K562 (cell line): Measurements from ENCODE around the gene KIF26A. TPM values are rescaled to one million over a fixed set of nuclear protein-coding genes. Genes with fewer than 3 reads are reported as not detected.

Experiments
- ATAC-seq: fragments of 200-7000 bp; cut with Tn5 transposase; 3 replicates; pipeline ENCODE4 v1.9.1; 2020; ENCODE audit warnings: moderate library complexity
- BruUV-seq: library from RNA; stranded (reverse); fragments of 400-500 nt; replicated peaks from 2 replicates; lab custom pipeline; 2021; lab: Mats Ljungman, UMichigan
- CTCF ChIA-PET: fragments of 300-600 bp; formaldehyde crosslinking; extraction: SDS; loops from one replicate; lab custom pipeline; 2021; ENCODE audit warnings: low intra/inter-chr PET ratio; lab: Yijun Ruan, JAX
- POLR2A ChIA-PET: fragments of 300-600, 350-650 bp; sonication (Branson Sonifier 250); formaldehyde crosslinking; extraction: SDS; loops from one replicate; lab custom pipeline; 2021; ENCODE audit warnings: antibody characterized with exemption, inconsistent platforms; lab: Yijun Ruan, JAX
- DNase-seq, 4 experiments: peaks; one replicate each; pipeline versions ENCODE4 v3.0.0 to v3.0.0-alpha.2; 2011 to 2018; ENCODE audit warnings: low spot score in 3 of 4, mixed read lengths in 3 of 4; ENCODE audit errors: extremely low read depth in 1 of 4
- FAIRE-seq: peaks from 2 replicates; lab custom pipeline; 2011; peaks lifted over from hg19 to GRCh38; lab: Jason Lieb, UNC
- H2AFZ ChIP-seq: 2 replicates; pipeline ENCODE4 v1.6.0; 2011; ENCODE audit warnings: low read depth, low read length, control low read depth, inconsistent platforms
- H3K27ac ChIP-seq: fragments of 200-600 bp; 3 replicates; pipeline ENCODE4 v1.8.0; 2011; ENCODE audit warnings: low read depth, mild to moderate bottlenecking, control low read depth, inconsistent platforms, low read length, moderate library complexity, mixed read lengths; ENCODE audit errors: extremely low read depth
- H3K27me3 ChIP-seq, 2 experiments: fragments of 300-600 bp in 1 of 2; 2 replicates in 1 of 2; 3 replicates in 1 of 2; pipeline versions ENCODE4 v1.6.0 to v1.8.0; 2011; ENCODE audit warnings: inconsistent platforms in 2 of 2, low read length in 2 of 2, mild to moderate bottlenecking in 1 of 2, mixed read lengths in 1 of 2, moderate library complexity in 1 of 2; ENCODE audit not compliant: control insufficient read depth in 2 of 2, insufficient read depth in 2 of 2
- H3K36me3 ChIP-seq: fragments of 300-600 bp; 3 replicates; pipeline ENCODE4 v1.8.0; 2011; ENCODE audit warnings: mild to moderate bottlenecking, low read length, inconsistent platforms; ENCODE audit not compliant: control insufficient read depth, insufficient read depth
- H3K4me1 ChIP-seq, 2 experiments: fragments of 200-600 bp in 1 of 2; replicated peaks in 1 of 2; 2 replicates in 1 of 2; 3 replicates in 1 of 2; pipeline versions ENCODE4 v1.5.1 to v1.8.0; 2011; ENCODE audit warnings: inconsistent platforms in 2 of 2, low read length in 2 of 2, mild to moderate bottlenecking in 1 of 2, mixed read lengths in 1 of 2, moderate library complexity in 1 of 2; ENCODE audit not compliant: control insufficient read depth in 2 of 2, insufficient read depth in 2 of 2
- H3K4me2 ChIP-seq: 2 replicates; pipeline ENCODE4 v1.6.1; 2011; ENCODE audit warnings: low read length, control low read depth, inconsistent platforms, mixed read lengths; ENCODE audit not compliant: insufficient read depth
- H3K4me3 ChIP-seq: fragments of 200-600 bp; sonication (generic), shearing (Covaris generic); 2 replicates; pipeline ENCODE4 v1.5.1; 2016; ENCODE audit warnings: control low read depth, inconsistent platforms
- H3K79me2 ChIP-seq: fragments of 200-600 bp; 3 replicates; pipeline ENCODE4 v1.8.0; 2011; ENCODE audit warnings: low read length, inconsistent platforms; ENCODE audit not compliant: control insufficient read depth, insufficient read depth
- H3K9ac ChIP-seq, 2 experiments: 2 replicates each; pipeline versions ENCODE4 v1.6.0 to v1.6.1; 2011; ENCODE audit warnings: low read depth in 2 of 2, low read length in 2 of 2, control low read depth in 1 of 2, inconsistent platforms in 1 of 2, mild to moderate bottlenecking in 1 of 2, mixed read lengths in 1 of 2; ENCODE audit not compliant: insufficient read depth in 1 of 2
- H3K9me1 ChIP-seq: one replicate; pipeline ENCODE4 v1.6.0; 2011; ENCODE audit warnings: inconsistent platforms, mild to moderate bottlenecking, low read length, moderate library complexity; ENCODE audit not compliant: control insufficient read depth, insufficient read depth
- H3K9me3 ChIP-seq: replicated peaks from 2 replicates; pipeline ENCODE4 v1.5.1; 2011; ENCODE audit warnings: low read depth, low read length, inconsistent platforms; ENCODE audit not compliant: control insufficient read depth, insufficient read depth
- H4K20me1 ChIP-seq: replicated peaks from 2 replicates; pipeline ENCODE4 v1.6.1; 2011; ENCODE audit warnings: low read length, inconsistent platforms, mixed read lengths; ENCODE audit not compliant: control insufficient read depth, insufficient read depth
- MAFG ChIP-seq: fragments of 450-650 bp; conservative IDR thresholded peaks from 2 replicates; pipeline ENCODE4 v1.6.1; 2016; ENCODE audit warnings: missing genetic modification characterization, missing compliant biosample characterization
- MXI1 ChIP-seq: IDR thresholded peaks from 2 replicates; pipeline ENCODE4 v1.6.1; 2011; ENCODE audit warnings: low read depth, mild to moderate bottlenecking, improper control_type of control experiment, low read length
- MYC ChIP-seq, 2 experiments: fragments of 250-450 bp in 1 of 2; sonication (Bioruptor Pico) in 1 of 2; IDR thresholded peaks; 2 replicates each; pipeline versions ENCODE4 v1.5.1 to v1.6.1; 2012 to 2021; ENCODE audit warnings: low read depth in 2 of 2, borderline replicate concordance in 1 of 2, improper control_type of control experiment in 1 of 2, low read length in 1 of 2, mild to moderate bottlenecking in 1 of 2, moderate library complexity in 1 of 2
- POLR2AphosphoS2 ChIP-seq: IDR thresholded peaks from 2 replicates; pipeline ENCODE4 v1.6.1; 2012; ENCODE audit warnings: low read length, improper control_type of control experiment
- PTRF ChIP-seq: fragments of 450-650 bp; IDR thresholded peaks from 2 replicates; pipeline ENCODE4 v1.6.1; 2016; ENCODE audit warnings: mild to moderate bottlenecking, missing genetic modification characterization, missing compliant biosample characterization
- PTTG1 ChIP-seq: fragments of 450-650 bp; IDR thresholded peaks from 2 replicates; pipeline ENCODE4 v1.6.1; 2016; ENCODE audit warnings: low read depth, mild to moderate bottlenecking, missing genetic modification characterization, missing compliant biosample characterization
- RAD51 ChIP-seq: fragments of 450-650 bp; IDR thresholded peaks from 2 replicates; pipeline ENCODE4 v1.7.1; 2016; ENCODE audit warnings: low read depth, mild to moderate bottlenecking, borderline replicate concordance
- SRSF9 ChIP-seq: fragments of 200-400 bp; formaldehyde crosslinking; IDR thresholded peaks from 2 replicates; pipeline ENCODE4 v1.6.1; 2017; ENCODE audit warnings: low read depth, low read length, borderline replicate concordance
- ZBTB8A ChIP-seq: fragments of 450-650 bp; IDR thresholded peaks from 2 replicates; pipeline ENCODE4 v1.6.1; 2018; ENCODE audit warnings: mild to moderate bottlenecking, moderate library complexity; ENCODE audit not compliant: partially characterized antibody
- ZKSCAN3 ChIP-seq: fragments of 250-450 bp; sonication (Bioruptor Pico); IDR thresholded peaks from 2 replicates; pipeline ENCODE4 v1.4.0; 2020
- WGBS: fragments of 100-300 bp; shearing (Covaris generic); methylation state at CpG from one replicate; pipeline ENCODE4 v1.1.6; 2016; ENCODE audit warnings: low coverage, mixed read lengths; ENCODE audit not compliant: insufficient coverage; ENCODE audit errors: missing lambda C conversion rate; 5-methylcytosine and 5-hydroxymethylcytosine counted together
- in situ Hi-C: fragments of 300-500 bp; cut with MboI; formaldehyde crosslinking; loops from 4 replicates; pipeline ENCODE4 v1.15.0; 2018; ENCODE audit warnings: inconsistent platforms, mixed read lengths
- intact Hi-C: fragments of 100-400 bp; cut with micrococcal nuclease; formaldehyde crosslinking; loops from 2 replicates; pipeline ENCODE4 v1.14.2; 2022
- polyA plus RNA-seq, 8 experiments: library from polyadenylated mRNA; depleted of rRNA in 4 of 8; stranded (reverse) in 5 of 8; unstranded in 3 of 8; fragments of >200 nt; fragmentation: Nextera tagmentation in 2 of 8; fragmentation: Illumina TruSeq in 1 of 8; extraction: Ambion mirVana in 2 of 8; extraction: Trizol in 1 of 8; gene quantifications; 2 replicates each; pipeline versions ENCODE4 v1.2.1 to v1.2.3, GENCODE V29; 2011 to 2014; ENCODE audit warnings: inconsistent platforms in 1 of 8, missing spikeins in 1 of 8
- total RNA-seq, 7 experiments: library from RNA; depleted of rRNA in 6 of 7; stranded (reverse); fragments of >200 nt in 6 of 7; fragmentation: Illumina TruSeq in 2 of 7; extraction: Trizol in 2 of 7; gene quantifications; 2 replicates each; pipeline versions ENCODE4 v1.2.1 to v1.2.3, GENCODE V29; 2011 to 2021; ENCODE audit warnings: low replicate concordance in 1 of 7
- TF ChIP-seq, protein P1 (sequence below): sonication (generic); formaldehyde crosslinking; IDR thresholded peaks from 2 replicates; pipeline ENCODE4 v1.8.1; 2022; ENCODE audit warnings: missing genetic modification reagents
- TF ChIP-seq, protein P2 (sequence below): sonication (generic); formaldehyde crosslinking; IDR thresholded peaks from 2 replicates; pipeline ENCODE4 v1.9.0; 2022; ENCODE audit warnings: mild to moderate bottlenecking, missing genetic modification reagents
- TF ChIP-seq, protein P3 (sequence below): fragments of 250-450 bp; sonication (Bioruptor Pico); IDR thresholded peaks from 2 replicates; pipeline ENCODE4 v1.5.1; 2021; ENCODE audit warnings: mild to moderate bottlenecking

Gene KIF26A
- total and polyA plus RNA-seq, 9 of the 15 experiments (the other 6 are each of a cell fraction or from before 2014, with no cell fraction given) = 0.04 TPM; not detected in 8

DNA sequence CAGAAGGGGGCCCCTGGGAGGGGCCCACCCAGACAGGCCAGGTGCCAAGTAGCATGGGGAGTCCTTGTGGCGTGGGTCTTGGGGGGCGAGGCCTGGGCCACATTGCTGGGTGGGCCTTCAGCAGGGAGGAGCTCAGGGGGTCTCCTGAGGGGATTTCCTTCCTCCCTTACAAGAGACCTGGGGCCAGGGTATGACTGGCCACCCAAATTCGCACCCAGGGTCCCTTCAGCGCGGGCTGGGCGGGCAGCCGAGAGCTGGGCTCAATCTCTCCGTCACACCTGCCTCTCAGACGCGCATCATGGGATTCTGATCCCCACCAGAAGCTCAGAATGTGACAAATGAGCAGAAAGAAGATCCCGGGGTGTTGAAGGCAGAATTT is 72.4 kb downstream of the KIF26A start:
- TF ChIP-seq ZKSCAN3 (CRISPR knock-in tag) = no peak
- TF ChIP-seq POLR2AphosphoS2 = no peak
- Histone ChIP-seq H3K4me2 (no peak overlapping the region), H3K4me1 (no peaks in the 10 kb centered on the region; a peak in 1 of 5 replicates), H3K4me3 (no peak overlapping the region), H3K27ac (no peak overlapping the region), H3K9me1 (no peaks in the 10 kb centered on the region), H3K9me3 (no peaks in the 10 kb centered on the region), H4K20me1 (no peaks in the 10 kb centered on the region), H2AFZ (no peak overlapping the region), H3K79me2 (no peaks in the 10 kb centered on the region), H3K36me3 (no peaks in the 10 kb centered on the region), H3K27me3 (peaks cover 0 to 11% of the 10 kb centered on the region in 2 experiments; a peak in 2 of 5 replicates), H3K9ac (no peak overlapping the region)
- ChIA-PET CTCF (no interaction called here), POLR2A (interaction anchor here (0.9 kb wide), 1 partner anchor 9 kb away, joined by 3 read pairs; no protein-coding TSS in a partner anchor)
- no peak for DNase-seq
- FAIRE-seq = no peak
- 0% methylated on average over 6 of the region's 11 CpGs for WGBS
- no peak for ATAC-seq
- intact Hi-C loops = no loop called here
- in situ Hi-C loops = no loop called here
- no TSS peak for BruUV-seq

DNA sequence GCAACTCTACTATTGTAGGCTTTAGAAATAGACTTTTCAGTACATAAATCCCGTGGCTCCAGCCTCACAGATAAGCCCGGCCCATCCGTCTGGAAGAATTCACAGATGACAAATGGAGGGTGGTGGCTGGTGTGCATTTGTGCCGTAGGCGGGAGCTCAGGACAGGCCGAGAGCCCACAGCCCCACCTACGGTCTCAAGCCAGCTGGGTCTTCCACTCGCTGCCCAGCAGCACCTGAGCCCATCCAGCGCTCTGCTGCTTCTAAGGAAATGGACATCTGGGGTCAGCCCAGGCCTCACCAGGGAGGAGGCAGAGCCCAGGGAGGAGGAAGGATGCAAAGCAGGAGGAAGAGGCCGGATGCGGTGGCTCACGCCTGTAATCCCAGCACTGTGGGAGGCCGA is 72.8 kb downstream of the KIF26A start:
- Histone ChIP-seq H3K36me3 (no peaks in the 10 kb centered on the region), H3K9ac (no peak overlapping the region), H3K4me1 (no peaks in the 10 kb centered on the region; a peak in 1 of 5 replicates), H3K4me3 (no peak overlapping the region), H3K9me3 (no peaks in the 10 kb centered on the region), H2AFZ (no peak overlapping the region), H3K27ac (no peak overlapping the region), H3K79me2 (no peaks in the 10 kb centered on the region), H3K27me3 (peaks cover 0 to 11% of the 10 kb centered on the region in 2 experiments; a peak in 2 of 5 replicates), H4K20me1 (no peaks in the 10 kb centered on the region), H3K4me2 (no peak overlapping the region), H3K9me1 (no peaks in the 10 kb centered on the region)
- CTCF ChIA-PET = no interaction called here
- DNase-seq = no peak
- ATAC-seq = no peak
- no TSS peak for BruUV-seq
- intact Hi-C loops (no loop called here), in situ Hi-C loops (no loop called here)
- FAIRE-seq = no peak
- 1% methylated on average over 8 of the region's 13 CpGs for WGBS
- POLR2A ChIA-PET = interaction anchor here (0.7 to 0.9 kb wide), 2 partner anchors 9 to 11 kb away, joined by 3 read pairs; no protein-coding TSS in a partner anchor
- TF ChIP-seq RAD51 = no peak
- TF ChIP-seq, protein P1, sequence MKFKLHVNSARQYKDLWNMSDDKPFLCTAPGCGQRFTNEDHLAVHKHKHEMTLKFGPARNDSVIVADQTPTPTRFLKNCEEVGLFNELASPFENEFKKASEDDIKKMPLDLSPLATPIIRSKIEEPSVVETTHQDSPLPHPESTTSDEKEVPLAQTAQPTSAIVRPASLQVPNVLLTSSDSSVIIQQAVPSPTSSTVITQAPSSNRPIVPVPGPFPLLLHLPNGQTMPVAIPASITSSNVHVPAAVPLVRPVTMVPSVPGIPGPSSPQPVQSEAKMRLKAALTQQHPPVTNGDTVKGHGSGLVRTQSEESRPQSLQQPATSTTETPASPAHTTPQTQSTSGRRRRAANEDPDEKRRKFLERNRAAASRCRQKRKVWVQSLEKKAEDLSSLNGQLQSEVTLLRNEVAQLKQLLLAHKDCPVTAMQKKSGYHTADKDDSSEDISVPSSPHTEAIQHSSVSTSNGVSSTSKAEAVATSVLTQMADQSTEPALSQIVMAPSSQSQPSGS = no peak
- TF ChIP-seq, protein P2, sequence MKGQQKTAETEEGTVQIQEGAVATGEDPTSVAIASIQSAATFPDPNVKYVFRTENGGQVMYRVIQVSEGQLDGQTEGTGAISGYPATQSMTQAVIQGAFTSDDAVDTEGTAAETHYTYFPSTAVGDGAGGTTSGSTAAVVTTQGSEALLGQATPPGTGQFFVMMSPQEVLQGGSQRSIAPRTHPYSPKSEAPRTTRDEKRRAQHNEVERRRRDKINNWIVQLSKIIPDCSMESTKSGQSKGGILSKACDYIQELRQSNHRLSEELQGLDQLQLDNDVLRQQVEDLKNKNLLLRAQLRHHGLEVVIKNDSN (CRISPR knock-in tag) = no peak
- TF ChIP-seq MYC (IDR thresholded peaks at IDR 0.05; ENCODE audit: low read depth, low read length) = no peak
- TF ChIP-seq MYC (CRISPR knock-in tag; IDR thresholded peaks at IDR 0.05; ENCODE audit: borderline replicate concordance, low read depth) = no peak
- TF ChIP-seq, protein P3, sequence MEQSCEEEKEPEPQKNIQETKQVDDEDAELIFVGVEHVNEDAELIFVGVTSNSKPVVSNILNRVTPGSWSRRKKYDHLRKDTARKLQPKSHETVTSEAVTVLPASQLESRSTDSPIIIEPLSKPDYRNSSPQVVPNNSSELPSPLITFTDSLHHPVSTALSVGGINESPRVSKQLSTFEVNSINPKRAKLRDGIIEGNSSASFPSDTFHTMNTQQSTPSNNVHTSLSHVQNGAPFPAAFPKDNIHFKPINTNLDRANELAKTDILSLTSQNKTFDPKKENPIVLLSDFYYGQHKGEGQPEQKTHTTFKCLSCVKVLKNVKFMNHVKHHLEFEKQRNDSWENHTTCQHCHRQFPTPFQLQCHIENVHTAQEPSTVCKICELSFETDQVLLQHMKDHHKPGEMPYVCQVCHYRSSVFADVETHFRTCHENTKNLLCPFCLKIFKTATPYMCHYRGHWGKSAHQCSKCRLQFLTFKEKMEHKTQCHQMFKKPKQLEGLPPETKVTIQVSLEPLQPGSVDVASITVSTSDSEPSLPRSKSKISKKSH (CRISPR knock-in tag) = no peak
- no peak for TF ChIP-seq ZBTB8A
- no peak for TF ChIP-seq MXI1
- TF ChIP-seq PTRF = no peak
- TF ChIP-seq MAFG = no peak
- TF ChIP-seq PTTG1 = no peak
- no peak for TF ChIP-seq SRSF9
